ENCODE measurements around the gene UBXN1.
"Not testable (repeated sequence)": the region's sequence is repeated elsewhere in the genome, so short reads cannot be mapped to it uniquely, and the experiment has no call there.

Gene UBXN1

GRCh38 chr11:62707277-62707861, 28.5 kb upstream of the UBXN1 start, which contains the start of the genes BSCL2 and GNG3:
Gene BSCL2, minus strand, starts transcription at chr11:62707424. Its CDS starts 229 bp downstream, at chr11:62707195.
Gene GNG3, plus strand, starts transcription at chr11:62707676. Its CDS starts 620 bp downstream, at chr11:62708296.
- peak; percentile 56 for DNase-seq

- DNase-seq = no peak
Measured at GRCh38 chr11:62706850-62707247, 28.0 kb upstream of the UBXN1 start.

DNA sequence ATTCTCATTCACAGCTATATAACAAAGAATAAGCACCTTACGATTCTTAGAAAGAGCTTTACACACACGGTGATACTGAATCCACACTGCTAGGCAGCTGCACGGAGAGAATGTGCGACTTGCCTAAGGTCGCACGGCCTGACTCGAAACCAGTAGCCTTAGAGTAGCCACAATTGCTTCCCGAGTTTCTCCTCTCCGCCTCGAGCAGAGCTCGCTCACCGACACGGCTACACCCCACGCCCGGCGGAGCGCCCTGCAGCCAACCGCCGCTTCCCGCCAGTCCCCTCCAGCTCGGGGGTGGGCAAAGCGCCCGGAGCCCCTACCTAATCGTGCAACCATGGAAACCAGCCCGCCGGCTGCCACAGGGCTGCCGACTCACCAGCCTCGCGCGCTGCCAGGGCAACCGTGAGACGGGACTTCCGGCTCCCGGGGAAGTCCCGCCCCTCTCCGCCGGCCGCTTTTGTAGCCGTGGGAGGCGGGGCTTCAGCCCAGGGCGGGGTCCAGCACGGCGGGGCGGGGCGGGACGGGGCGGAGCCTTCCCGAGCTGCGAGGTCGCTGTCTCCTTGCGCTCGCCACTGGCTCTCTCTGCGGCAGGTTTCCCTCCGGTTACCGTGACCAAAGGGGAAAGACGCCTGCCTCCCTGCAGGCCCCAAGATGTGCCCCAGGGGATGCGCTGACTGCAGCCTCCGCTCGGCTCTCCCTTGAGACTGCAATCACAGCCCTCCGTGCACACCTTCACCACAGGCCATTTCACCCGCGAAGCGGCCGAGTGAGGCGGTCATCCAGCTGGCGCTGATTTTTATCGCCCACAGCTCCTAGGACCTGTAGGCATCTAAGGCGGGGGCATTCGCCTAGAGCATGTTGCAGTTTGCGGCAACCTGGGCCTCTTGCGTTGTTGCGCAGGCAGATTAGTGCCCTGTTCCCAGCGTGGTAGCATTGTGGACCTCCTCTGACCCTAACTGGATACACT, 27.3 kb upstream of the UBXN1 start:
- DNase-seq = peak; percentile 76

- peak; percentile 9 for DNase-seq
Measured at GRCh38 chr11:62705413-62705812, 26.5 kb upstream of the UBXN1 start.

DNA sequence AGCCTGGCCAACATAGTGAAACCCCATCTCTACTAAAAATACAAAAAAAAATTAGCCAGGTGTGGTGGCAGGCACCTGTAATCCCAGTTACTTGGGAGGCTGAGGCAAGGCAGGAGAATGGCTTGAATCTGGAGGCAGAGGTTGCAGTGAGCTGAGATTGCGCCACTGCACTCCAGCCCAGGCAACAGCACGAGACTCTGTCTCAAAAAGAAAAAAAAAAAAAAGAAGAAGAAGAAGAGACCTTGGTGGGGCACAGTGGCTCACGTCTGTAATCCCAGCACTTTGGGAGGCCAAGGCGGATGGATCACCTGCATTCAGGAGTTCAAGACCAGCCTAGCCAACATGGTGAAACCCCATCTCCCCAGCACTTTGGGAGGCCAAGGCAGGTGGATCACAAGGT, 25.0 kb upstream of the UBXN1 start:
- not testable (repeated sequence) for DNase-seq

DNA sequence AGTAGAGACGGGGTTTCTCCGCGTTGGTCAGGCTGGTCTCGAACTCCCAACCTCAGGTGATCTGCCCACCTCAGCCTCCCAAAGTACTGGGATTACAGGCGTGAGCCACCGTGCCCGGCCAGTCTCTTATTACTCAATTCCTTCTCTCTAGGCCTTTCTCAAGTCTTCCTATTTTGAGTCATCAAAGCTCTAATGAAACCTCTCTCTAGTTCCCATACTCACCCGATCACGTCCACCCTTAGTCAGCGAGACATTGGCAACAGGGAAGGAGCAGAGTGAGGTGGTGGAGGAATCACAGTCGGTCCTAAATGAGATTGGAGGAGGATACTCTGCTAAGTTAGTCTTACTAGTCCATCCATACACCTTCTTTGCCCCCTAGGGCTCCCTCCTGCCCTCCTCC, 23.4 kb upstream of the UBXN1 start:
- no peak for DNase-seq

DNA sequence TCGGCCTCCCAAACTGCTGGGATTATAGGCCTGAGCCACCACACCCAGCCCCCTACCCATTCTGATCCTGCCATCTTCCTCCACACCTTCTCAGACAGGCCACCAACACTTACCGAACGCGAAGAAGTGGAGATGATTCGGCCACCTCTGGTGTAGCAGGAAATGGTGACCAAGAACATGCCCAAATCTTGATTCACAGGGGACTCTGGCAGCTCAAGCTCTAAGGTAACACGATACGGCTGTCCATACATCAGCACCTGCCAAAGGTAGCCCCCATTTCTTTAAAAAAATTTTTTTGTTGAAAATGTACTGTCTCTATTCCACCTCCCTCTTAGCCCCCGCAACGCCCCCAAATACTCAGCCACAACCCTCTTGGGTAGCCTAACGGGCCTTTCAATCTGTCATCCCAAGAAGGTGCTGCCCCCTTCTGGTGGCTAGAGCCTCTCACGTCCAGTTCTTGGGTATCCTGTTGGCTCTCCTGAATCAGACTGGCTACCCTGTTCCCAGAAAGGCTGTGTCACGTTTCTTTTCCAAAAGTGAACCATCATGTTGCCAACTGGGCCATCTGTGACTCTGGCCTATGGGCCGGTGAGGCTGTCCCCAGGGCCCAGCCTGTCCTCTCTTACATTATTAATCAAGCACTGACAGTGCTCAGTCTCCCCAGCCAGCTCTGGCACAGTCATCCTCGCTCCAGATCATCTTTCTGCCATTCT, 15.7 kb upstream of the UBXN1 start:
- peak; percentile 29 for DNase-seq

- DNase-seq = not testable (repeated sequence)
Measured at GRCh38 chr11:62693624-62694023, 14.8 kb upstream of the UBXN1 start.

- DNase-seq = no peak
Measured at GRCh38 chr11:62689421-62690183, 10.7 kb upstream of the UBXN1 start, which contains the start of gene LRRN4CL. Gene LRRN4CL, minus strand, starts transcription at chr11:62689530. Its CDS starts 1,022 bp downstream, at chr11:62688508.

DNA sequence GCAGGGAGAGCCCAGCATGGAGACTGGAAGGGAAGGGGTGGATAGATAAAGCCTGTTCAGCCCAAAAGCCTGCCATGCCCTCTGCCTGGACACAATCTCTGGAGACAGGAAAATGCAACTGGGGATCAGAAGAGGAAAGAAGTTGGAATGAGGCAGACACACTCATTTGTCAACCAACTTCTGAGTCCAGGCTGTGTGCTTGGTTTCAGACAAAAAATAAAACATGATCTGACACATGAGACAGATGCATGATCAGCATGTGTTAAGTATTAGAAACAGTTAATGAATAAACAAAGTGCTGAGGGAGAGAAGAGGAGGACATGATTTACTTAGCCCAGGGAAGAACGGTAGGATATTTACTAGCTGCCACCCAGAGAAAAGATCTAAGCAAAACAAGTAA, 9.6 kb upstream of the UBXN1 start:
- DNase-seq = no peak

- no peak for DNase-seq
Measured at GRCh38 chr11:62687508-62688396, 8.9 kb upstream of the UBXN1 start.

- no peak for DNase-seq
Measured at GRCh38 chr11:62682518-62682917, 3.6 kb upstream of the UBXN1 start.

GRCh38 chr11:62680825-62681240, 2.0 kb upstream of the UBXN1 start:
- peak; percentile 78 for DNase-seq

DNA sequence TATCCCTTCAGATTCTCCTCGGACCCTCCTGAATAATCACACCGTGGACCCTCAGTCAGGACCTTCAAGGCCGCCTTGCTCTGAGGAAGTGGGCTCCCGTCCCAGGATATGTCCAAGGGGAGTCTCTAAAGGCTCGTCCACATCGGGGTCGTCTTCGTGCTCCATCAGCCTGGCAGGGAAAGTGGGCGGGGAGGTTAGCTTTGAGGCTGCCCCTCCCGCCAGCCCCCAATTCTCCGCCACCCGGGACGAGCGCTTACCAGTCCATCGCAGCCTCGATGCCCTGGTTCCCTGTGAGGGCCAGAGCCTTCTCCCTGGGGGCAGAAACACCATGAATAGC, 472 bp downstream of the UBXN1 start:
- DNase-seq = no peak

DNA sequence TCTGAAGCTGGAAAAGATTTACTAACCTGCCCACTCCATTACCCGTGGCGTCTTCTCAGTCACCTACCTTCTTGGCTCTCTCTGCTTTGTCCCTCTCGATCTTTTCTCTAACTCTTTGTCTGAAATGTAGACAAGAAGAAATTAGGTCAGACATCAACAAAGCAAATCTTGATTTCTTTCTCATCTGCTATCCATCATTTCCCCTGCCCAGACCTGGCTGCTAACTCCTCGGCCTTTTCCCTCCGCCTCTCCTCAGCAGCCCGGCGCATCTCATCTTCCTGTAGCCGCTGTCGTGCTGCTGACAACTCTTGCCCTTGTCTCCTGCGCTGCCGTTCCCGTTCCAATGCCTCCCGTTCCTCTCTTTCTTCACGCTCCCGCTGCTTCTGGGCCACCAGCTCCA, 1.2 kb downstream of the UBXN1 start:
- DNase-seq = no peak

- no peak for DNase-seq
Measured at GRCh38 chr11:62677156-62677555, 1.7 kb downstream of the UBXN1 start.

- DNase-seq = no peak
Measured at GRCh38 chr11:62676698-62677097, 2.2 kb downstream of the UBXN1 start.

GRCh38 chr11:62675415-62675814, 3.5 kb downstream of the UBXN1 start:
- DNase-seq = not testable (repeated sequence)

DNA sequence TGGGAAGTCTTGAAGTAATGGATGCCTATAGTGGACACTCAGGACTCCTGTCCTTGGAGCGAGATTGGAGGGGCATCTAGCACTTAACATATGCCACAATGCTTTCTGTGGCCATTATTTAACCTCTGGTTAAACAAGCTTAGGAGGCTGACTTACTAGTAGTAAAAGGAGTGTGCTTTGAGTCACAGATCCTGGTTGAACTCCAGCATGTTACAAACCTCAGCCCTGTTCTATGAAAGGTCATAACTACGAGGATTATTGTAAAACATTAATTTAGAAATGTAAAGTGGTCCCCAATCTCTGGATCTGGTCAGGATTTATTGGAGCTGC, 5.7 kb downstream of the UBXN1 start:
- DNase-seq = no peak

GRCh38 chr11:62671608-62672389, 7.1 kb downstream of the UBXN1 start, which contains the start of the genes LBHD1 and UQCC3:
Gene LBHD1, minus strand, starts transcription at chr11:62672267. Its CDS starts 2,236 bp downstream, at chr11:62670031.
Gene UQCC3, plus strand, starts transcription at chr11:62671673. Its CDS starts 73 bp downstream, at chr11:62671746.
- DNase-seq = peak; percentile 68

- no peak for DNase-seq
Measured at GRCh38 chr11:62671236-62671607, 7.7 kb downstream of the UBXN1 start.
